BLaER1 (cell line): ENCODE results near the gene VGLL4.

Experiments
- H3K27ac ChIP-seq: shearing (Covaris generic); formaldehyde crosslinking; 2 replicates; pipeline ENCODE4 v1.8.1; 2022
- H3K27me3 ChIP-seq: shearing (Covaris generic); formaldehyde crosslinking; 2 replicates; pipeline ENCODE4 v1.8.1; 2022
- H3K36me3 ChIP-seq: shearing (Covaris generic); formaldehyde crosslinking; 2 replicates; pipeline ENCODE4 v1.8.1; 2022
- H3K4me1 ChIP-seq: shearing (Covaris generic); formaldehyde crosslinking; 2 replicates; pipeline ENCODE4 v1.8.1; 2022
- H3K4me2 ChIP-seq: shearing (Covaris generic); formaldehyde crosslinking; 2 replicates; pipeline ENCODE4 v1.8.1; 2022
- H3K4me3 ChIP-seq: shearing (Covaris generic); formaldehyde crosslinking; 2 replicates; pipeline ENCODE4 v1.8.1; 2022
- H3K9ac ChIP-seq: shearing (Covaris generic); formaldehyde crosslinking; 2 replicates; pipeline ENCODE4 v1.8.1; 2022
- H3K9me3 ChIP-seq: shearing (Covaris generic); formaldehyde crosslinking; 2 replicates; pipeline ENCODE4 v1.8.1; 2022
- H4K20me1 ChIP-seq: shearing (Covaris generic); formaldehyde crosslinking; 2 replicates; pipeline ENCODE4 v1.8.1; 2022
- Cebpa-rat ChIP-seq: shearing (Covaris generic); IDR thresholded peaks from 2 replicates; pipeline ENCODE4 v1.8.1; 2022

The VGLL4 gene

DNA sequence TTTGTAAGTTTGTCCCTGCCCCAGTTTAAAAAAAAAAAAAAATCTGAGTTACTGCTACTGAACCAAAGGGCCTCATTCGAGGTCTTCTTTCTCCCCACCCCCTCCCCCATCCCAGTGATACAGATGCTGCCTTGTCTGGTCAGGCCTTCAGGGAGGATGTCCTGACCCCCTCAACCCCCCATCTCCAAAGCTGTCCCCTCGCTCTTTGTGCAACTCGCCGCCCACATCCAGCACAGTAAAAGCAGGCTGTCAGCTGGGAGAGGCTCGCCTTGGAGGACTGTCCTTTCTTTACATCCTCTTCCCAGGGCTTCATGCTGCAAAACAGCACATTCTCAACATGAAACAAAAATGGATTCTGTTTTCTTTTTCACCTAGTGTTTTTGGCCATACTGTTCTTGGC, 133.4 kb downstream of the VGLL4 start:
- H3K4me3 ChIP-seq, result no peak overlapping the region
- H3K9me3 ChIP-seq, result no peaks in the 10 kb centered on the region
- H3K36me3 ChIP-seq, result no peaks in the 10 kb centered on the region; the same call in 1 of the 2 replicates
- H4K20me1 ChIP-seq, result no peaks in the 10 kb centered on the region
- TF ChIP-seq Cebpa-rat, result no peak
- no peaks in the 10 kb centered on the region for H3K27me3 ChIP-seq
- H3K4me1 ChIP-seq, result peaks cover 38% of the 10 kb centered on the region
- peak overlapping the region; percentile 74 for H3K4me2 ChIP-seq
- H3K27ac ChIP-seq, result no peak overlapping the region
- H3K9ac ChIP-seq, result no peak overlapping the region

DNA sequence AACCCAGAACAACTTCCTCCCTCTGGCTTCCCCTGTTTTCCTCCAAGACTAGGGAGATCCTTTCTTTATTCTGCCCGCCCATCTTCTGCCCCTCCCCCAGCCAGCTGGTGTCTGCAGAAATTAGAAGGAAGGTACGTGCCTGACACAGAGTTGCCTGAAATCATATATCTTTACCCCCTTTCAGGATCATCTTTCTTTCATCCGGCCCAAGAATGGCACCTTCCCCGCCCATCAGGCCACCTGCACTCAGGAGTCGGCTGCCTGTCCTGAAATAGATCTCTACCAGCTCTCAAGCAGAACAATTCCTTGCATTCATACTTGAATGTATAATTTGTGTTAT, 133.7 kb downstream of the VGLL4 start:
- Histone ChIP-seq H3K9ac (no peak overlapping the region), H3K27me3 (no peaks in the 10 kb centered on the region), H3K4me1 (peaks cover 34% of the 10 kb centered on the region), H3K27ac (no peak overlapping the region; the same call in 1 of the 2 replicates), H3K4me3 (no peak overlapping the region), H4K20me1 (no peaks in the 10 kb centered on the region), H3K4me2 (peak overlapping the region; percentile 74), H3K9me3 (no peaks in the 10 kb centered on the region), H3K36me3 (no peaks in the 10 kb centered on the region; the same call in 1 of the 2 replicates)
- no peak for TF ChIP-seq Cebpa-rat

DNA sequence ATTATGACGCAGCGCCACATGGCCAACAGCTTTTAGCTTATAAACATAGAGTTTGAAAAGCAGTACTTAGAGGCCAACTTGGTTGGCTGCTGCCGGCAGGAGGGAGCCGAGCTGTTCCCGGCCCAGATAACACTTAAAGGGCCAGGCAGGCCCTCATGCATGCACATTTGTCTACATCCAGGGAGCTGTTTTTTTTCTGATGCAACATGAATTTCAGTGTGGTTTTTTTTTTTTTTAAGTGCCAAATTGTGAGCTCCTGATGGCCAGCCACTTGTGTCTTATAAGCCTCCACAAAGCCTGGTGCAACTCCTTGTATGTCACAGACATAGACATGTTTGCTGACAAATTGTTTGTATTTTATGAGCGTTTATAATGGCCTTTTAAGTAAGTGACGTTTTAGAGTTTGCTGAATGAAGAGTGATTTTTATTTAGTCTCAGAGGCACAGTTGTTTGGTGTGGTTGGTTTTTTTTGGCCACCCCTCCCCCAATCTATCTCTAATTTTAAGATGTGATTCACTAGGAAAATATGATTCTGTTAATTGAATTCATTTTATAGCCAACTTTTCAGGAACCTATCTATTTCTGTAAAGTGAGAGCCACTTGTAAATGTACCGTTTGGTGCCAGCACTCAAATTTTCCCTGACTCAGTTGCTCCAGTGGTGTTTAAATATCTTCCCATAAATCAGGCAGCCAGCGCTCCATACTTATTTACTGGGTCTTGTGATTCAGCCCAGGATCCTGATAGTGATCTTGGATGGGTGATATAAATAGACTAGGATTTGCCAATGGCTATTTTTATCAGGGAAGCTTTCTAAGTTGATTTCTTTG, 134.3 kb downstream of the VGLL4 start:
- no peak overlapping the region for H3K9ac ChIP-seq
- H3K27ac ChIP-seq, result peak overlapping the region; percentile 1; the same call in 1 of the 2 replicates
- peak overlapping the region; percentile 74 for H3K4me2 ChIP-seq
- no peaks in the 10 kb centered on the region; the same call in 1 of the 2 replicates for H3K36me3 ChIP-seq
- no peak for TF ChIP-seq Cebpa-rat
- H4K20me1 ChIP-seq, result no peaks in the 10 kb centered on the region
- no peaks in the 10 kb centered on the region for H3K27me3 ChIP-seq
- H3K9me3 ChIP-seq, result no peaks in the 10 kb centered on the region
- peaks cover 28% of the 10 kb centered on the region for H3K4me1 ChIP-seq
- no peak overlapping the region for H3K4me3 ChIP-seq

DNA sequence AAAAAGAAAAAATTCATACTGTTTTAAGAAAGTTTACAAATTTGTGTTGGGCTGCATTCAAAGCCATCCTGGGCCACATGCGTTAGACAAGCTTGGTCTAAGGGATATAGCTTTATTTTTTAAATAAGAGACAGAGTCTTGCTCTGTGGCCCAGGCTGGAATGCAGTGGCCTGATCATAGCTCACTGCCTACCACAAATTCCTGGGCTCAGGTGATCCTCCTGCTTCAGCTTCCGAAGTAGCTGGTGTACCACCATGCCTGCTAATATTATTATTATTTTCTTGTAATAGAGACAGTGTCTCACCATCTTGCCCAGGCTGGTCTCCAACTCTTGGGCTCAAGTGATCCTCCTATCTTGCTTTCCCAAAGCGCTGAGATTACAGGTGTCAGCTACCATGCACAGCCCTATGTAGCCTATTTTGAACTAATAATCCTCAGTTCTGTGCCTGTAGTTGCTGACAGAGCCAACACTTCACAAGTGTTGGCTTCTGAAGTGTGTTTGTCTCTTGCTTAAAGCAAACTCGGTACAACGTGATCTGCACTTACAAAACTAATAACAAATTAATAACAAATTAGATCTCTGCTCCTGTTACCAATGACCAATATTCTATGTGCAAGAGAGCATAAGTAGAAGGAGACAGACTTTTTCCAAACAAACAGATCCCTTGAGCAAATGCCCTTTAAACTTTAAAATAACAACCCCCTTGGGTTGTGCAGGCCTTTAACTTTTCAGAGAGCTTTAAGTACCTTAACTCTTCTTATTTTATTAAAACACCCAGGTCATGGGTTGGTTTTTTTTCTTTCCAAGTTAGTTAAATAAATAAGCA, 135.2 kb downstream of the VGLL4 start:
- peak overlapping the region; percentile 1; the same call in 1 of the 2 replicates for H3K27ac ChIP-seq
- no peak for TF ChIP-seq Cebpa-rat
- no peak overlapping the region for H3K9ac ChIP-seq
- H3K4me1 ChIP-seq, result peaks cover 23% of the 10 kb centered on the region
- H3K27me3 ChIP-seq, result no peaks in the 10 kb centered on the region
- no peaks in the 10 kb centered on the region for H4K20me1 ChIP-seq
- no peaks in the 10 kb centered on the region for H3K9me3 ChIP-seq
- no peak overlapping the region for H3K4me3 ChIP-seq
- H3K4me2 ChIP-seq, result peak overlapping the region; percentile 74
- no peaks in the 10 kb centered on the region; the same call in 1 of the 2 replicates for H3K36me3 ChIP-seq

DNA sequence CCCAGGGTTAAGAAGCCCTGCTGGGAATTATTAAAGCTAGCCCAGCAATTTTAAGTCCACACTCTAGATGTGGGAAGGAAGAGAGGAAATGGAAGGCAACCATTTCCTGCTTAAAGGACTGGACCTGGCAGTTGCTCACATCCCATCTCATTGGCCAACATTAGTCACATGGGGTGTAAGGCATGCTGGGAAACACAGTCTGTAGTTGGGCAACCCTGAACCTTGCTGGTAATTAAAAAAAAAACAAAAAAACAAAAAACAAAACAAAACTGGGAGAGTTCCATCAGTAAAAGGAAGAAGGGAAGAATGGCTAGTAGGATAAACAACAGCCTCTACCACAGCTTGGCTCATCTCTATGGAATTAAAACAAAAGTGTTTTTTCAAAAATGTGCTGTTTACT, 136.0 kb downstream of the VGLL4 start:
- Histone ChIP-seq H3K4me2 (no peak overlapping the region), H3K27ac (no peak overlapping the region), H3K9me3 (no peaks in the 10 kb centered on the region)

More for the DNA sequence above, 136.0 kb downstream of the VGLL4 start:
- no peak overlapping the region for H3K9ac ChIP-seq
- no peaks in the 10 kb centered on the region for H3K27me3 ChIP-seq
- H3K36me3 ChIP-seq, result no peaks in the 10 kb centered on the region
- H4K20me1 ChIP-seq, result no peaks in the 10 kb centered on the region
- no peak for TF ChIP-seq Cebpa-rat
- no peak overlapping the region for H3K4me3 ChIP-seq
- peaks cover 23% of the 10 kb centered on the region for H3K4me1 ChIP-seq
